Tracheal epithelial cell (primary cell): ENCODE results near the gene CBX8. TPM values are rescaled to one million over a fixed set of nuclear protein-coding genes. Genes with fewer than 3 reads are reported as not detected.

Experiments
- total RNA-seq: library from RNA; depleted of rRNA; stranded (reverse); fragments of >200 nt; gene quantifications from 2 replicates; pipeline ENCODE4 v1.2.1, GENCODE V29; 2014

The CBX8 gene
- 3.4 and 4.3 TPM in 2 replicates for total RNA-seq

DNA sequence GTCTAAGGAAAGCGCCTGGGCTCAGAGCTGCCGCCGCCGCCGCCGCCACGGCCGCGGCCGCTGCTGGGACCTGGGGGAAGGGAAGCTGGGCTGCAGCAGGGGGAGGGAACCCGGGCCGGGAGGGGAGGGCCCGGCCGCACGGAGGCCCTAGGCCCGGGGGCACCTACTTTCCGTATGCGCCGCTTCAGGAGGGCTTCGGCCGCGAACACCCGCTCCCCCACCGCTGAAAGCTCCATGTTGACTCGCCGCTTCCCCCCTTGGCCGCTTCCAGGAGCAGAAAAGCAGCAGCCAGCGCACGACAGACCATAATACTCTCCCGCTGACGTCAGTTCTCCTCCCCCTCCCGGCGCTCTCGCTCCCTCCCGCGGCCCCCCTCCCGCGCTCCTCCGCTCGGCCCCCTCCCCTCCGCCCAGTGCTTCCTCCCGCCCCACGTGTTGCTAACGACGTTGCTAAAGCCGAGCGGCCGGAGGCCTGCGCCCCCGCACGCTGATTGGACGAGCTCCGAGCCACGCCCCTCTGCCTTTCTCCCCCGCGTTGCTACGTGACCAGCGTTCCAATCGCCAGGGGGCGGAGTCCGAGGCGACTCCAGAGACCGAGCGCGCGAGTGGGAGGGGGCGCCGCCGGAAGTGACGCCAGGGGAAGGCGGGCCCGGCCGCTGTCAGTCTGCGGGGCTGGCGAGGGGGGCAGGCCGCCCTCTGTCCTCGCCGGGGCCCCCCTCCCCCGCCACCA is at the start of gene CBX8:
Gene CBX8, minus strand, starts transcription at position 315 of the 729 bp plus-strand sequence. Its CDS starts 79 bp downstream, at position 236.

GRCh38 chr17:79839356-79840268 is 42.7 kb upstream of the CBX8 start, which contains the start of gene CBX4:
TSS of gene CBX4 (minus strand) at chr17:79839440. CDS start at chr17:79839251, 189 bp downstream.

GRCh38 chr17:79777894-79778503 is 18.9 kb downstream of the CBX8 start, which contains the start of gene CBX2:
TSS of gene CBX2 (plus strand) at chr17:79778148. CDS start at chr17:79778236, 88 bp downstream.

Other genes with a start within 250 kb of the CBX8 start
- not detected in 2 replicates for gene RBFOX3, start 186.0 kb downstream of the CBX8 start, total RNA-seq
- not detected in 2 replicates for gene ENPP7, start 66.1 kb downstream of the CBX8 start, total RNA-seq
- gene CBX2, start 18.9 kb downstream of the CBX8 start, total RNA-seq: 0.64 and 0.96 TPM in 2 replicates
- gene CBX4, start 42.4 kb upstream of the CBX8 start, total RNA-seq: 16.6 and 42.8 TPM in 2 replicates
- gene TBC1D16, start 238.8 kb upstream of the CBX8 start, total RNA-seq: 33.5 and 34.7 TPM in 2 replicates
- gene CCDC40, start 239.6 kb upstream of the CBX8 start, total RNA-seq: 0.43 and 1.2 TPM in 2 replicates